PC-3 (cell line): ENCODE results near the gene JAZF1. TPM values are rescaled to one million over a fixed set of nuclear protein-coding genes. Genes with fewer than 3 reads are reported as not detected.

Source experiments
- ATAC-seq: fragments of 200-7000 bp; cut with Tn5 transposase; 2 replicates; pipeline ENCODE4 v1.9.1; 2020; ENCODE audit warnings: mild to moderate bottlenecking, moderate library complexity
- BruUV-seq: library from RNA; stranded (reverse); fragments of 400-500 nt; replicated peaks from 2 replicates; lab custom pipeline; 2021; lab: Mats Ljungman, UMichigan
- CTCF ChIA-PET: fragments of 300-600 bp; sonication (Branson Sonifier 250); formaldehyde crosslinking; loops from one replicate; lab custom pipeline; 2022; ENCODE audit warnings: antibody characterized with exemption; lab: Charles Lee
- POLR2A ChIA-PET: fragments of 300-600 bp; sonication (Branson Sonifier 250); formaldehyde crosslinking; loops from one replicate; lab custom pipeline; 2022; ENCODE audit warnings: antibody characterized with exemption; ENCODE audit not compliant: unreplicated experiment; lab: Charles Lee
- DNase-seq: peaks from one replicate; pipeline ENCODE4 v3.0.0-alpha.2; 2015
- H2AFZ ChIP-seq: fragments of 300-600 bp; sonication (generic); 2 replicates; pipeline ENCODE4 v1.6.0; 2016; ENCODE audit warnings: antibody characterized with exemption, low read length
- H3F3A ChIP-seq: fragments of 300-600 bp; sonication (generic); one replicate; pipeline ENCODE4 v1.6.0; 2017; ENCODE audit warnings: antibody characterized with exemption, low read length, control low read depth, mild to moderate bottlenecking; ENCODE audit not compliant: unreplicated experiment
- H3K27ac ChIP-seq: fragments of 300-600 bp; sonication (generic); 2 replicates; pipeline ENCODE4 v1.5.1; 2016; ENCODE audit warnings: mild to moderate bottlenecking, low read length
- H3K27me3 ChIP-seq: fragments of 300-600 bp; sonication (generic); 2 replicates; pipeline ENCODE4 v1.6.1; 2016; ENCODE audit warnings: low read length, mixed read lengths
- H3K36me3 ChIP-seq: fragments of 300-600 bp; sonication (generic); 2 replicates; pipeline ENCODE4 v1.6.1; 2016; ENCODE audit warnings: low read depth, mixed run types, low read length, mixed read lengths
- H3K4me1 ChIP-seq: fragments of 300-600 bp; sonication (generic); 2 replicates; pipeline ENCODE4 v1.5.1; 2016; ENCODE audit warnings: low read length; ENCODE audit not compliant: insufficient read depth
- H3K4me2 ChIP-seq: fragments of 300-600 bp; sonication (generic); 2 replicates; pipeline ENCODE4 v1.6.0; 2016; ENCODE audit warnings: low read length
- H3K4me3 ChIP-seq: fragments of 300-600 bp; sonication (generic); 2 replicates; pipeline ENCODE4 v1.5.1; 2016; ENCODE audit warnings: mild to moderate bottlenecking, low read length, mixed read lengths
- H3K79me2 ChIP-seq: fragments of 300-600 bp; sonication (generic); 2 replicates; pipeline ENCODE4 v1.6.1; 2017; ENCODE audit warnings: low read length, mixed read lengths
- H3K9ac ChIP-seq: fragments of 300-600 bp; sonication (generic); 2 replicates; pipeline ENCODE4 v1.6.0; 2016; ENCODE audit warnings: mild to moderate bottlenecking, low read length
- H3K9me2 ChIP-seq: fragments of 300-600 bp; sonication (generic); replicated peaks from 2 replicates; pipeline ENCODE4 v1.6.1; 2016; ENCODE audit warnings: mixed run types, low read length, mixed read lengths
- H3K9me3 ChIP-seq: fragments of 300-600 bp; sonication (generic); 2 replicates; pipeline ENCODE4 v1.6.1; 2016; ENCODE audit warnings: low read length, mixed read lengths
- H4K20me1 ChIP-seq: fragments of 300-600 bp; sonication (generic); 2 replicates; pipeline ENCODE4 v1.6.1; 2016; ENCODE audit warnings: low read length, mixed read lengths
- EZH2 ChIP-seq: fragments of 300-600 bp; sonication (generic); IDR thresholded peaks from one replicate; pipeline ENCODE4 v1.6.1; 2017; ENCODE audit warnings: antibody characterized with exemption, mild to moderate bottlenecking, low read length; ENCODE audit not compliant: unreplicated experiment
- EZH2phosphoT487 ChIP-seq: fragments of 300-600 bp; sonication (generic); IDR thresholded peaks from 2 replicates; pipeline ENCODE4 v1.6.1; 2018; ENCODE audit warnings: mild to moderate bottlenecking, antibody characterized with exemption, low read length, borderline replicate concordance
- intact Hi-C: fragments of 100-400 bp; cut with micrococcal nuclease; formaldehyde crosslinking; loops from 2 replicates; pipeline ENCODE4 v1.9.0; 2023
- total RNA-seq: library from RNA; depleted of rRNA; stranded (reverse); fragments of >200 nt; gene quantifications from 2 replicates; pipeline ENCODE4 v1.2.3, GENCODE V29; 2014
- TF ChIP-seq, protein P1 (sequence below): fragments of 300-600 bp; sonication (generic); conservative IDR thresholded peaks from 2 replicates; pipeline ENCODE4 v1.5.1; 2017; ENCODE audit warnings: antibody characterized with exemption, low read depth, mild to moderate bottlenecking, low read length

The JAZF1 gene
- total RNA-seq, 1 experiment from 2014 or later: 2.3 TPM

- ATAC-seq: no peak
- H3K27ac ChIP-seq: no peak overlapping the region
- no TSS peak for BruUV-seq
These were observed 110.8 kb downstream of the JAZF1 start for GRCh38 chr7:28069807-28070206.

GRCh38 chr7:28069388-28069787 lies 111.2 kb downstream of the JAZF1 start:
- intact Hi-C loops: no loop called here
- ChIA-PET POLR2A (no interaction called here), CTCF (interaction anchor here (1.1 kb wide), 1 partner anchor 25 kb away, joined by 4 read pairs; no protein-coding TSS in a partner anchor)
- Histone ChIP-seq H2AFZ (no peak overlapping the region), H3F3A (no peaks in the 10 kb centered on the region), H3K27me3 (no peaks in the 10 kb centered on the region), H3K4me1 (peaks cover 6% of the 10 kb centered on the region; the same call in 1 of the 2 replicates), H3K79me2 (no peaks in the 10 kb centered on the region), H3K4me3 (no peak overlapping the region), H4K20me1 (no peaks in the 10 kb centered on the region), H3K9me2 (no peaks in the 10 kb centered on the region), H3K4me2 (no peak overlapping the region), H3K9me3 (no peaks in the 10 kb centered on the region), H3K9ac (no peak overlapping the region), H3K27ac (0 out of 2 replicates have a peak overlapping the region, but pooled peaks have one; percentile 7), H3K36me3 (no peaks in the 10 kb centered on the region)
- TF ChIP-seq EZH2 (no peak), EZH2phosphoT487 (no peak)
- TF ChIP-seq, protein P1, sequence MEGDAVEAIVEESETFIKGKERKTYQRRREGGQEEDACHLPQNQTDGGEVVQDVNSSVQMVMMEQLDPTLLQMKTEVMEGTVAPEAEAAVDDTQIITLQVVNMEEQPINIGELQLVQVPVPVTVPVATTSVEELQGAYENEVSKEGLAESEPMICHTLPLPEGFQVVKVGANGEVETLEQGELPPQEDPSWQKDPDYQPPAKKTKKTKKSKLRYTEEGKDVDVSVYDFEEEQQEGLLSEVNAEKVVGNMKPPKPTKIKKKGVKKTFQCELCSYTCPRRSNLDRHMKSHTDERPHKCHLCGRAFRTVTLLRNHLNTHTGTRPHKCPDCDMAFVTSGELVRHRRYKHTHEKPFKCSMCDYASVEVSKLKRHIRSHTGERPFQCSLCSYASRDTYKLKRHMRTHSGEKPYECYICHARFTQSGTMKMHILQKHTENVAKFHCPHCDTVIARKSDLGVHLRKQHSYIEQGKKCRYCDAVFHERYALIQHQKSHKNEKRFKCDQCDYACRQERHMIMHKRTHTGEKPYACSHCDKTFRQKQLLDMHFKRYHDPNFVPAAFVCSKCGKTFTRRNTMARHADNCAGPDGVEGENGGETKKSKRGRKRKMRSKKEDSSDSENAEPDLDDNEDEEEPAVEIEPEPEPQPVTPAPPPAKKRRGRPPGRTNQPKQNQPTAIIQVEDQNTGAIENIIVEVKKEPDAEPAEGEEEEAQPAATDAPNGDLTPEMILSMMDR: no peak
- BruUV-seq: no TSS peak
- DNase-seq: no peak
- ATAC-seq: no peak

More at GRCh38 chr7:28069807-28070206, 110.8 kb downstream of the JAZF1 start:
- H3K79me2 ChIP-seq: no peaks in the 10 kb centered on the region
- 0 out of 2 replicates have a peak, but pooled peaks cover 3% of the 10 kb centered on the region for H3K4me1 ChIP-seq
- POLR2A ChIA-PET: no interaction called here
- no peak overlapping the region for H3K4me2 ChIP-seq
- intact Hi-C loops: loop anchor here (10.0 kb wide), 1 partner anchor 375 kb away; no protein-coding TSS in a partner anchor
- no peaks in the 10 kb centered on the region for H4K20me1 ChIP-seq
- CTCF ChIA-PET: interaction anchor here (1.1 kb wide), 2 partner anchors 8 to 24 kb away, joined by 4 read pairs; no protein-coding TSS in a partner anchor
- DNase-seq: no peak
- H3K4me3 ChIP-seq: no peak overlapping the region
- no peaks in the 10 kb centered on the region for H3F3A ChIP-seq
- H3K9me2 ChIP-seq: no peaks in the 10 kb centered on the region
- no peak overlapping the region for H2AFZ ChIP-seq
- TF ChIP-seq EZH2phosphoT487 (no peak), EZH2 (no peak)
- TF ChIP-seq, protein P1: no peak
- H3K36me3 ChIP-seq: no peaks in the 10 kb centered on the region
- no peaks in the 10 kb centered on the region for H3K9me3 ChIP-seq
- no peaks in the 10 kb centered on the region for H3K27me3 ChIP-seq
- no peak overlapping the region for H3K9ac ChIP-seq

DNA sequence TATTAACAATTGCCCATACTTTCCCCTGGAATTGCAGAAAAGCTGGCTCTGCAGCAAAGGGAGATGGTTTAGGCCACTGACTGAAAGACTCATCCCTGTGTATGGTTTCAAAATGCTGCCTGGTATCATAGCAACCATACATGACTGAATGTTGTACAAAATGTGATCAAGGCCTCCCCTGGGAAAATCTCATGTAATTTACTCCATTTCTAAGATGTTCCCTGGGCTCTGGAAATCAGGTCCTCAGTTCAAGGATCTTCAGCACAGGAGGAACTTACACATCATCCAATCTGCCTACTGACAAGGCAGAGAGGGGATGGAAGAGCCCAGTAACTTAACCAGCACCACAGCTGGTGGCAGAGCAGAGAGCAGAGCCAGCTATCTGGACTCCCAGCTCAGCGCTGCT lies 111.8 kb downstream of the JAZF1 start:
- ChIA-PET POLR2A (no interaction called here), CTCF (interaction anchor here (0.7 kb wide), 1 partner anchor 24 kb away, joined by 3 read pairs; no protein-coding TSS in a partner anchor)

More for the DNA sequence above, 111.8 kb downstream of the JAZF1 start:
- no peaks in the 10 kb centered on the region for H3K36me3 ChIP-seq
- H3K4me2 ChIP-seq: no peak overlapping the region
- ATAC-seq (peak; percentile 73), DNase-seq (peak; percentile 24)
- H3K4me3 ChIP-seq: no peak overlapping the region
- H3F3A ChIP-seq: no peaks in the 10 kb centered on the region
- BruUV-seq: no TSS peak
- no peak overlapping the region for H2AFZ ChIP-seq
- intact Hi-C loops: no loop called here
- H3K27ac ChIP-seq: 0 out of 2 replicates have a peak overlapping the region, but pooled peaks have one; percentile 7
- H4K20me1 ChIP-seq: no peaks in the 10 kb centered on the region
- no peaks in the 10 kb centered on the region for H3K9me3 ChIP-seq
- H3K79me2 ChIP-seq: no peaks in the 10 kb centered on the region
- TF ChIP-seq, protein P1: no peak
- no peak for TF ChIP-seq EZH2
- no peak for TF ChIP-seq EZH2phosphoT487
- no peak overlapping the region for H3K9ac ChIP-seq
- H3K4me1 ChIP-seq: peaks cover 9% of the 10 kb centered on the region; the same call in 1 of the 2 replicates
- no peaks in the 10 kb centered on the region for H3K9me2 ChIP-seq
- H3K27me3 ChIP-seq: no peaks in the 10 kb centered on the region
